Activated naive CD4-positive, alpha-beta T cell treated with anti-CD3 and anti-CD28 coated beads, Interleukin-2, amount 50 U/mL, for 72 hours (primary cell): Measurements from ENCODE around the gene ST14. TPM values are rescaled to one million over a fixed set of nuclear protein-coding genes. Genes with fewer than 3 reads are reported as not detected.
A peak's percentile ranks its signal among the peaks of the same experiment; 100 is the strongest.

Source experiments
- ATAC-seq, 2 donors: fragments of 150-1000 bp; cut with Tn5 transposase; 2 replicates each; pipeline ENCODE4 v1.10.0; 2021; ENCODE audit warnings: mild to moderate bottlenecking in 2 of 2, moderate library complexity in 2 of 2
- DNase-seq, 2 donors: peaks; one replicate each; pipeline ENCODE4 v3.0.0; 2021 to 2022; ENCODE audit warnings: low spot score in 2 of 2
- H3K27ac Mint-ChIP-seq, 2 donors: one replicate each; pipeline ENCODE4 v1.8.0; 2022; ENCODE audit warnings: mild to moderate bottlenecking in 2 of 2, mixed read lengths in 2 of 2
- H3K36me3 Mint-ChIP-seq, 2 donors: one replicate each; pipeline ENCODE4 v1.8.0; 2022; ENCODE audit warnings: mixed read lengths in 2 of 2
- H3K9me3 Mint-ChIP-seq, 2 donors: one replicate each; pipeline ENCODE4 v1.8.0; 2022; ENCODE audit warnings: mixed read lengths in 2 of 2
- total RNA-seq, 2 donors: library from RNA; stranded (reverse); gene quantifications; one replicate each; pipeline ENCODE4 v1.2.3, GENCODE V29; 2022

ST14 gene
- total RNA-seq, 2 donors from 2014 or later = 0.10 TPM; not detected in 1

GRCh38 chr11:130127509-130127908, 32.1 kb upstream of the ST14 start:
- ATAC-seq = no peak
- no peak for DNase-seq
- Mint-ChIP-seq H3K36me3 (peaks cover 13 to 18% of the 10 kb centered on the region in 2 donors), H3K27ac (no peak overlapping the region), H3K9me3 (no peaks in the 10 kb centered on the region)

GRCh38 chr11:130128626-130129025, 31.0 kb upstream of the ST14 start:
- Mint-ChIP-seq H3K27ac (no peak overlapping the region), H3K9me3 (no peaks in the 10 kb centered on the region), H3K36me3 (peaks cover 5 to 9% of the 10 kb centered on the region in 2 donors)
- DNase-seq = no peak
- ATAC-seq = no peak

- ATAC-seq = no peak
- H3K27ac Mint-ChIP-seq = no peak overlapping the region
- no peak for DNase-seq
- H3K36me3 Mint-ChIP-seq = peaks cover 0 to 4% of the 10 kb centered on the region in 2 donors
- H3K9me3 Mint-ChIP-seq = no peaks in the 10 kb centered on the region
Observed at GRCh38 chr11:130129922-130130321, 29.7 kb upstream of the ST14 start.

GRCh38 chr11:130131961-130132850, 27.4 kb upstream of the ST14 start:
- peaks cover 0 to 4% of the 10 kb centered on the region in 2 donors for H3K36me3 Mint-ChIP-seq
- H3K9me3 Mint-ChIP-seq = no peaks in the 10 kb centered on the region
- H3K27ac Mint-ChIP-seq = peak overlapping the region in 1 of 2 donors; percentile 27
- DNase-seq (peak in 1 of 2 donors; percentile 53), ATAC-seq (peak; percentile 55 to 79)

- Mint-ChIP-seq H3K36me3 (peaks cover 0 to 4% of the 10 kb centered on the region in 2 donors), H3K9me3 (no peaks in the 10 kb centered on the region), H3K27ac (peak overlapping the region in 1 of 2 donors; percentile 65)
- DNase-seq (no peak), ATAC-seq (no peak)
Observed at GRCh38 chr11:130133716-130134115, 25.9 kb upstream of the ST14 start.

GRCh38 chr11:130136107-130136506, 23.5 kb upstream of the ST14 start:
- no peaks in the 10 kb centered on the region for H3K9me3 Mint-ChIP-seq
- no peaks in the 10 kb centered on the region for H3K36me3 Mint-ChIP-seq
- ATAC-seq = no peak
- DNase-seq = no peak
- no peak overlapping the region for H3K27ac Mint-ChIP-seq

- no peaks in the 10 kb centered on the region for H3K36me3 Mint-ChIP-seq
- no peak overlapping the region for H3K27ac Mint-ChIP-seq
- DNase-seq (no peak), ATAC-seq (peak in 1 of 2 donors; percentile 43)
- H3K9me3 Mint-ChIP-seq = no peaks in the 10 kb centered on the region
Observed at GRCh38 chr11:130137999-130138398, 21.6 kb upstream of the ST14 start.

GRCh38 chr11:130139401-130139800, 20.2 kb upstream of the ST14 start:
- H3K9me3 Mint-ChIP-seq = no peaks in the 10 kb centered on the region
- H3K36me3 Mint-ChIP-seq = no peaks in the 10 kb centered on the region
- ATAC-seq (no peak), DNase-seq (no peak)
- H3K27ac Mint-ChIP-seq = no peak overlapping the region

- Mint-ChIP-seq H3K9me3 (no peaks in the 10 kb centered on the region), H3K36me3 (no peaks in the 10 kb centered on the region), H3K27ac (no peak overlapping the region)
- DNase-seq (no peak), ATAC-seq (no peak)
Observed at GRCh38 chr11:130141561-130142341, 17.8 kb upstream of the ST14 start.

GRCh38 chr11:130144141-130144540, 15.4 kb upstream of the ST14 start:
- Mint-ChIP-seq H3K36me3 (no peaks in the 10 kb centered on the region), H3K9me3 (no peaks in the 10 kb centered on the region), H3K27ac (no peak overlapping the region)
- ATAC-seq (no peak), DNase-seq (no peak)

- Mint-ChIP-seq H3K9me3 (no peaks in the 10 kb centered on the region), H3K36me3 (no peaks in the 10 kb centered on the region), H3K27ac (peak overlapping the region in 1 of 2 donors; percentile 32)
- no peak for ATAC-seq
- no peak for DNase-seq
Observed at GRCh38 chr11:130144861-130145281, 14.7 kb upstream of the ST14 start.

- Mint-ChIP-seq H3K27ac (no peak overlapping the region), H3K9me3 (no peaks in the 10 kb centered on the region), H3K36me3 (no peaks in the 10 kb centered on the region)
- DNase-seq (no peak), ATAC-seq (no peak)
Observed at GRCh38 chr11:130145311-130145812, 14.2 kb upstream of the ST14 start.

GRCh38 chr11:130145975-130146776, 13.4 kb upstream of the ST14 start:
- Mint-ChIP-seq H3K27ac (peak overlapping the region; percentile 12 to 44), H3K36me3 (no peaks in the 10 kb centered on the region), H3K9me3 (no peaks in the 10 kb centered on the region)
- DNase-seq (no peak), ATAC-seq (peak in 1 of 2 donors; percentile 22)

GRCh38 chr11:130146796-130147195, 12.8 kb upstream of the ST14 start:
- Mint-ChIP-seq H3K9me3 (no peaks in the 10 kb centered on the region), H3K36me3 (no peaks in the 10 kb centered on the region), H3K27ac (peak overlapping the region; percentile 12 to 44)
- ATAC-seq (peak; percentile 18 to 43), DNase-seq (no peak)

- H3K27ac Mint-ChIP-seq = no peak overlapping the region
- no peaks in the 10 kb centered on the region for H3K9me3 Mint-ChIP-seq
- H3K36me3 Mint-ChIP-seq = no peaks in the 10 kb centered on the region
- ATAC-seq = no peak
- no peak for DNase-seq
Observed at GRCh38 chr11:130148796-130149326, 10.7 kb upstream of the ST14 start.

- H3K36me3 Mint-ChIP-seq = no peaks in the 10 kb centered on the region
Observed at GRCh38 chr11:130150790-130151189, 8.8 kb upstream of the ST14 start.

More at GRCh38 chr11:130150790-130151189, 8.8 kb upstream of the ST14 start:
- DNase-seq (no peak), ATAC-seq (no peak)
- Mint-ChIP-seq H3K27ac (no peak overlapping the region), H3K9me3 (no peaks in the 10 kb centered on the region)
